HCT116 (cell line): ENCODE data around the gene HELZ2.

Experiments
- EZH2phosphoT487 ChIP-seq: fragments of 200-600 bp; IDR thresholded peaks from 2 replicates; pipeline ENCODE4 v1.6.1; 2018; ENCODE audit warnings: antibody characterized with exemption, borderline replicate concordance
- POLR2A ChIP-seq: IDR thresholded peaks from 2 replicates; pipeline ENCODE4 v1.7.0; 2011; ENCODE audit warnings: borderline replicate concordance; ENCODE audit not compliant: insufficient read depth, insufficient read length; ENCODE audit errors: extremely low read depth
- TCF7L2 ChIP-seq: IDR thresholded peaks from 2 replicates; pipeline ENCODE4 v1.7.0; 2011; ENCODE audit warnings: borderline replicate concordance, inconsistent platforms; ENCODE audit not compliant: insufficient read depth, insufficient read length; ENCODE audit errors: extremely low read depth
- TF ChIP-seq, protein P1 (sequence below), 3 experiments: fragments of 200-600 bp in 1 of 3; sonication (generic) in 1 of 3; IDR thresholded peaks in 2 of 3; conservative IDR thresholded peaks in 1 of 3; 2 replicates each; pipeline ENCODE4 v1.5.1; 2012 to 2017; ENCODE audit warnings: low read depth in 2 of 3, low read length in 2 of 3, antibody characterized with exemption in 1 of 3, borderline replicate concordance in 1 of 3, control low read depth in 1 of 3, mild to moderate bottlenecking in 1 of 3, mixed read lengths in 1 of 3, mixed run types in 1 of 3, moderate library complexity in 1 of 3; ENCODE audit not compliant: insufficient read depth in 1 of 3

DNA sequence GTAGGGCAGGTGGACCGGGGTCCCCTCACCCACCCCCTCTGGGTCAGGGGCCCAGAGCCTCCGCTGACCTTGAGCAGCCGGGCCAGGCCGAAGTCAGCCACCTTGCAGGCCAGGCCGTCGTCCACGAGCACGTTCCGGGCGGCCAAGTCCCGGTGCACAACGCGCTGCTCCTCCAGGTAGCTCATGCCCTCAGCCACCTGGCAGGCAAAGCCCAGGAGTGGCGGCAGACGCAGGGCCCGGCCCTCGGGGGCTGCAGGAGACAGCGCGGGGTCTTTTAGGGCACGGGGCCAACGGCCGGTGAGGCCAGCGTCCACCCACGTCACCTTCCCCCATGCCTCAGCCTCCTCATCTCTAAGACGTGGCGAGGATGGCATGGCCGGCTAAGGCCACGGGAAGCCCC, 32.7 kb downstream of the HELZ2 start:
- no peak for TF ChIP-seq TCF7L2
- TF ChIP-seq, protein P1, sequence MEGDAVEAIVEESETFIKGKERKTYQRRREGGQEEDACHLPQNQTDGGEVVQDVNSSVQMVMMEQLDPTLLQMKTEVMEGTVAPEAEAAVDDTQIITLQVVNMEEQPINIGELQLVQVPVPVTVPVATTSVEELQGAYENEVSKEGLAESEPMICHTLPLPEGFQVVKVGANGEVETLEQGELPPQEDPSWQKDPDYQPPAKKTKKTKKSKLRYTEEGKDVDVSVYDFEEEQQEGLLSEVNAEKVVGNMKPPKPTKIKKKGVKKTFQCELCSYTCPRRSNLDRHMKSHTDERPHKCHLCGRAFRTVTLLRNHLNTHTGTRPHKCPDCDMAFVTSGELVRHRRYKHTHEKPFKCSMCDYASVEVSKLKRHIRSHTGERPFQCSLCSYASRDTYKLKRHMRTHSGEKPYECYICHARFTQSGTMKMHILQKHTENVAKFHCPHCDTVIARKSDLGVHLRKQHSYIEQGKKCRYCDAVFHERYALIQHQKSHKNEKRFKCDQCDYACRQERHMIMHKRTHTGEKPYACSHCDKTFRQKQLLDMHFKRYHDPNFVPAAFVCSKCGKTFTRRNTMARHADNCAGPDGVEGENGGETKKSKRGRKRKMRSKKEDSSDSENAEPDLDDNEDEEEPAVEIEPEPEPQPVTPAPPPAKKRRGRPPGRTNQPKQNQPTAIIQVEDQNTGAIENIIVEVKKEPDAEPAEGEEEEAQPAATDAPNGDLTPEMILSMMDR (IDR thresholded peaks at IDR 0.05 in 2 of 3, conservative IDR thresholded peaks at IDR 0.05 in 1 of 3; ENCODE audit: borderline replicate concordance in 1 of 3, insufficient read depth in 1 of 3, low read depth in 2 of 3, low read length in 2 of 3): no peak
- no peak for TF ChIP-seq POLR2A
- no peak for TF ChIP-seq EZH2phosphoT487
